HL-60 (cell line): Measurements from ENCODE around the gene SLC25A48.

Experiments
- DNase-seq, 2 experiments: peaks; one replicate each; pipeline ENCODE4 v3.0.0-alpha.2; 2010 to 2020; ENCODE audit warnings: low read depth in 1 of 2, low spot score in 1 of 2
- H3K27ac ChIP-seq: fragments of 250-450 bp; sonication (Bioruptor Pico); replicated peaks from 2 replicates; pipeline ENCODE4 v1.5.1; 2020; ENCODE audit warnings: mild to moderate bottlenecking, moderate library complexity
- H3K27me3 ChIP-seq: fragments of 250-450 bp; sonication (Bioruptor Pico); 2 replicates; pipeline ENCODE4 v1.5.1; 2021; ENCODE audit warnings: mild to moderate bottlenecking, moderate library complexity; ENCODE audit not compliant: insufficient read depth, poor library complexity, severe bottlenecking
- H3K4me3 ChIP-seq: replicated peaks from 2 replicates; pipeline ENCODE4 v1.5.1; 2011; ENCODE audit warnings: mild to moderate bottlenecking, control low read depth, low read length; ENCODE audit not compliant: insufficient read depth
- CTCF ChIP-seq: IDR thresholded peaks from one replicate; pipeline ENCODE4 v1.5.1; 2011; ENCODE audit warnings: low read length, control low read depth, inconsistent platforms; ENCODE audit not compliant: insufficient read depth
- GABPA ChIP-seq: IDR thresholded peaks from 2 replicates; pipeline ENCODE4 v1.6.1; 2012; ENCODE audit warnings: low read depth
- POLR2AphosphoS5 ChIP-seq: IDR thresholded peaks from 2 replicates; pipeline ENCODE4 v1.6.1; 2012; ENCODE audit warnings: low read depth
- REST ChIP-seq: IDR thresholded peaks from 2 replicates; pipeline ENCODE4 v1.6.1; 2012; ENCODE audit warnings: low read depth; ENCODE audit not compliant: insufficient replicate concordance
- SPI1 ChIP-seq: IDR thresholded peaks from 2 replicates; pipeline ENCODE4 v1.6.1; 2012; ENCODE audit warnings: low read depth, mild to moderate bottlenecking, borderline replicate concordance

SLC25A48 gene

GRCh38 chr5:135811007-135811406 lies 23.5 kb upstream of the SLC25A48 start:
- Histone ChIP-seq H3K4me3 (no peak overlapping the region), H3K27ac (no peak overlapping the region), H3K27me3 (no peaks in the 10 kb centered on the region)
- DNase-seq, result no peak
- TF ChIP-seq SPI1 (no peak), GABPA (no peak), REST (no peak), POLR2AphosphoS5 (no peak)

- DNase-seq, result no peak
- Histone ChIP-seq H3K27me3 (no peaks in the 10 kb centered on the region), H3K4me3 (no peak overlapping the region), H3K27ac (no peak overlapping the region)
- TF ChIP-seq GABPA, result no peak
- TF ChIP-seq POLR2AphosphoS5, result no peak
- TF ChIP-seq REST, result no peak
- TF ChIP-seq CTCF, result no peak
- TF ChIP-seq SPI1, result no peak
These were observed 20.7 kb upstream of the SLC25A48 start for GRCh38 chr5:135813758-135814157.

GRCh38 chr5:135814316-135814715 lies 20.1 kb upstream of the SLC25A48 start:
- no peak overlapping the region for H3K4me3 ChIP-seq
- H3K27me3 ChIP-seq, result no peaks in the 10 kb centered on the region
- no peak for DNase-seq
- TF ChIP-seq GABPA (no peak), SPI1 (no peak), REST (no peak), POLR2AphosphoS5 (no peak), CTCF (no peak)
- H3K27ac ChIP-seq, result no peak overlapping the region

- Histone ChIP-seq H3K27ac (no peak overlapping the region), H3K27me3 (no peaks in the 10 kb centered on the region), H3K4me3 (no peak overlapping the region)
- TF ChIP-seq SPI1 (no peak), REST (no peak), GABPA (no peak), CTCF (no peak), POLR2AphosphoS5 (no peak)
- DNase-seq, result no peak
These were observed 19.7 kb upstream of the SLC25A48 start for GRCh38 chr5:135814812-135815211.
